HEK293 (cell line): ENCODE results near the gene RGS8.

Experiments used
- CTCF ChIA-PET: fragments of 350-600 bp; formaldehyde crosslinking; extraction: SDS; loops from one replicate; lab custom pipeline; 2021; ENCODE audit warnings: antibody characterized with exemption; lab: Yijun Ruan, JAX
- POLR2A ChIA-PET: fragments of 300-600 bp; formaldehyde crosslinking; extraction: SDS; loops from one replicate; lab custom pipeline; 2020; ENCODE audit warnings: antibody characterized with exemption, inconsistent platforms; lab: Yijun Ruan, JAX
- H3K27ac ChIP-seq: fragments of 200-500 bp; sonication (Bioruptor generic); 2 replicates; pipeline ENCODE4 v1.5.1; 2014; ENCODE audit warnings: low read depth, low read length, control low read depth, inconsistent platforms; ENCODE audit errors: extremely low read depth
- H3K36me3 ChIP-seq, 2 experiments: fragments of 200-500 bp in 1 of 2; sonication (Bioruptor generic) in 1 of 2; 1 replicate in 1 of 2; 2 replicates in 1 of 2; pipeline ENCODE4 v1.5.1; 2014 to 2017; ENCODE audit warnings: inconsistent platforms in 2 of 2, low read length in 2 of 2; ENCODE audit not compliant: control insufficient read depth in 2 of 2, insufficient read depth in 1 of 2
- H3K4me1 ChIP-seq: fragments of 200-500 bp; sonication (Bioruptor generic); 2 replicates; pipeline ENCODE4 v1.5.1; 2014; ENCODE audit warnings: mild to moderate bottlenecking, low read length, inconsistent platforms; ENCODE audit not compliant: control insufficient read depth, insufficient read depth
- H3K4me3 ChIP-seq: 2 replicates; pipeline ENCODE4 v1.5.1; 2011; ENCODE audit warnings: low read depth, mild to moderate bottlenecking, control low read depth, low read length, moderate library complexity
- H3K9me3 ChIP-seq: fragments of 200-500 bp; sonication (Bioruptor generic); 2 replicates; pipeline ENCODE4 v1.5.1; 2014; ENCODE audit warnings: low read depth, low read length, inconsistent platforms; ENCODE audit not compliant: control insufficient read depth, insufficient read depth
- BCL11A ChIP-seq: fragments of 450-650 bp; formaldehyde crosslinking; IDR thresholded peaks from 2 replicates; pipeline ENCODE4 v1.5.1; 2016; ENCODE audit warnings: low read depth, missing biosample characterization, missing genetic modification characterization
- EGR2 ChIP-seq: fragments of 450-650 bp; formaldehyde crosslinking; IDR thresholded peaks from 2 replicates; pipeline ENCODE4 v1.5.1; 2016; ENCODE audit warnings: low read depth, missing biosample characterization, missing genetic modification characterization
- REPIN1 ChIP-seq: fragments of 450-650 bp; formaldehyde crosslinking; IDR thresholded peaks from 2 replicates; pipeline ENCODE4 v1.5.1; 2017; ENCODE audit warnings: missing biosample characterization, missing genetic modification characterization, low read depth
- SALL2 ChIP-seq: fragments of 450-650 bp; formaldehyde crosslinking; IDR thresholded peaks from 2 replicates; pipeline ENCODE4 v1.5.0; 2017; ENCODE audit warnings: missing biosample characterization, mild to moderate bottlenecking, missing genetic modification characterization, borderline replicate concordance
- TCF7L2 ChIP-seq: IDR thresholded peaks from 2 replicates; pipeline ENCODE4 v1.6.1; 2011; ENCODE audit warnings: low read depth, mild to moderate bottlenecking, inconsistent platforms, low read length, moderate library complexity, borderline replicate concordance
- ZFP69B ChIP-seq: fragments of 450-650 bp; formaldehyde crosslinking; IDR thresholded peaks from 2 replicates; pipeline ENCODE4 v1.5.1; 2016; ENCODE audit warnings: missing biosample characterization, missing genetic modification characterization
- ZNF114 ChIP-seq: fragments of 450-650 bp; formaldehyde crosslinking; IDR thresholded peaks from 2 replicates; pipeline ENCODE4 v1.5.0; 2017; ENCODE audit warnings: missing biosample characterization, missing genetic modification characterization
- ZNF354C ChIP-seq: fragments of 450-650 bp; formaldehyde crosslinking; IDR thresholded peaks from 2 replicates; pipeline ENCODE4 v1.5.1; 2016; ENCODE audit warnings: missing biosample characterization, missing genetic modification characterization, low read depth, borderline replicate concordance
- TF ChIP-seq, protein P1 (sequence below): fragments of 450-650 bp; formaldehyde crosslinking; IDR thresholded peaks from 2 replicates; pipeline ENCODE4 v1.5.1; 2016; ENCODE audit warnings: missing biosample characterization, missing genetic modification characterization
- TF ChIP-seq, protein P2 (sequence below): fragments of 450-650 bp; formaldehyde crosslinking; IDR thresholded peaks from 2 replicates; pipeline ENCODE4 v1.5.1; 2017; ENCODE audit warnings: missing biosample characterization, missing genetic modification characterization
- TF ChIP-seq, protein P3 (sequence below): fragments of 450-650 bp; formaldehyde crosslinking; IDR thresholded peaks from 2 replicates; pipeline ENCODE4 v1.5.1; 2017; ENCODE audit warnings: missing biosample characterization, missing genetic modification characterization

The RGS8 gene, protein sequence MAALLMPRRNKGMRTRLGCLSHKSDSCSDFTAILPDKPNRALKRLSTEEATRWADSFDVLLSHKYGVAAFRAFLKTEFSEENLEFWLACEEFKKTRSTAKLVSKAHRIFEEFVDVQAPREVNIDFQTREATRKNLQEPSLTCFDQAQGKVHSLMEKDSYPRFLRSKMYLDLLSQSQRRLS

DNA sequence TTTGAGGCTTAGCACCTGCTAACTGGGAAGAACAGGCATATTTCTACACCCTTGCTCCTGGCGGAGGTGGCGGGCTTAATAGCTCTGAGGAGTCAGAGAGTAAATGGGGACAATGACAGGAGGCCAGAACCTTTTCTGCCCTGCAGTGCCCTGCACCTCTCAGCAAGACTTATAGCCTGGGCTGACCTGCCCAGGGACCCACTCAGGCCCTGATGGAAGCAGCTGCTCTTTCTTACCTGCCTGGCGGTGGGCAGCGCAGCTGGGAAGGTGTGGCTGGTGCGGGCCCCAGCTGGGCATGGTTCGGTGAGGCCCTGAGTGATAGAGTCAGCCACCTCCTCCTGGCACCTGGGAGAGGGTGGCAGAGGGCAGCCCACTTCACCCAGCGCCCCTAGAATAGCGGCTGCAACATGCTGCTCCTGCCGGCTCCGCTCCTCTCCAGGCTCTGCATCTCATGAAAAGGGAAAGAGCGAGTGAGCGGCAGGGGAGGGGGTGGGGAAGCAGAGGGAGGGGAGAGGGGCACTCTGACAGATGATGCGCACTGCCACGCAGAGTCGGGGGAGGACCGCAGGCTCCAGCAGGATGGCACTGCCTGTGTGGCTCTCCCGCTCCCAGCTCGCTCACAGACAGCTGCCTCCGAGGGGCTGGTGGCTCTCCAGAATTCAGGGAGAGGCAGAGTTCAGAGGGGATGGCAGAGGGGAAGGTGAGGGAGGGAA, at the start of gene RGS8:
TSS of gene RGS8 (minus strand) at position 472 of the 713 bp plus-strand sequence. CDS start 14,938 bp downstream, outside the sequence.
- ChIA-PET CTCF (interaction anchor here (0.7 kb wide), 1 partner anchor 27 kb away, joined by 3 read pairs; no protein-coding TSS in a partner anchor), POLR2A (interaction anchor here (0.8 kb wide), 1 partner anchor 22 kb away, joined by 5 read pairs; no protein-coding TSS in a partner anchor)

DNA sequence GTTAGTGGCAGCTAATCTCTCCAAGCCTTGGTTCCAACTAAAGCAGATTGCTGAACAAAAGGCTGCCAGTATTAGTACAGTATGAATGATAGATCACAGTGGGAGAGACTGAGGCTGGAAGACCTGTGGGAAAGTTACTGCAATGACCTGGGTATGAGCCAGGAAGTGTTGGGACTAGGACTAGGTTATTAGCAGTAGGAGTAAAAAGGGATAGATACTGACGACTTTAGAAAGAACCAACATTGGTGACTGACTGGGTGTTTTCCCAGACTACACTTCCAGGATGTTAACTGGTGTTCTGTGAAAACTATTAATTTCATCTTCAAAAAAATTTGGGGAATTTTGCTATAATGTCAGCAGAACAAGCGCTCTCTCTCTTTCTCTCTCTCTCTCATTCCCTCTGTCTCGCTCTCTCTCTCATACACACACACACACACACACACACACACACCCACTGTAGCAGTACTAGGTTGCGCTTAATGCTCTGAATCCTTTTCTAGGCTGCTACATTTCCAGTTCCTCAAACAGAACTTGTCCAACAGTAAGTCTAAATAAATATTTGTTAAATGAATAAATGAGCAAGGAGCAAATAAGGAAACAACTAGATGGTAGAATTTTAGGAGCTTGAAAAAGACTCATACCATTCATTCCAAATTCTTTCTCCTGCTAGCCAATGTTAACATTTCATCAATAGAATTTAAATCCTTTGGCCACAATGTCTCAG, 47.6 kb upstream of the RGS8 start:
- no peak overlapping the region for H3K27ac ChIP-seq
- TF ChIP-seq, protein P1, sequence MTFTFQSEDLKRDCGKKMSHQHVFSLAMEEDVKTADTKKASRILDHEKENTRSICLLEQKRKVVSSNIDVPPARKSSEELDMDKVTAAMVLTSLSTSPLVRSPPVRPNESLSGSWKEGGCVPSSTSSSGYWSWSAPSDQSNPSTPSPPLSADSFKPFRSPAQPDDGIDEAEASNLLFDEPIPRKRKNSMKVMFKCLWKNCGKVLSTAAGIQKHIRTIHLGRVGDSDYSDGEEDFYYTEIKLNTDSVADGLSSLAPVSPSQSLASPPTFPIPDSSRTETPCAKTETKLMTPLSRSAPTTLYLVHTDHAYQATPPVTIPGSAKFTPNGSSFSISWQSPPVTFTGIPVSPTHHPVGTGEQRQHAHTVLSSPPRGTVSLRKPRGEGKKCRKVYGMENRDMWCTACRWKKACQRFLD: no peak
- TF ChIP-seq, protein P2, sequence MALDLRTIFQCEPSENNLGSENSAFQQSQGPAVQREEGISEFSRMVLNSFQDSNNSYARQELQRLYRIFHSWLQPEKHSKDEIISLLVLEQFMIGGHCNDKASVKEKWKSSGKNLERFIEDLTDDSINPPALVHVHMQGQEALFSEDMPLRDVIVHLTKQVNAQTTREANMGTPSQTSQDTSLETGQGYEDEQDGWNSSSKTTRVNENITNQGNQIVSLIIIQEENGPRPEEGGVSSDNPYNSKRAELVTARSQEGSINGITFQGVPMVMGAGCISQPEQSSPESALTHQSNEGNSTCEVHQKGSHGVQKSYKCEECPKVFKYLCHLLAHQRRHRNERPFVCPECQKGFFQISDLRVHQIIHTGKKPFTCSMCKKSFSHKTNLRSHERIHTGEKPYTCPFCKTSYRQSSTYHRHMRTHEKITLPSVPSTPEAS (tag by site-specific recombination): 0 out of 2 replicates have a peak, but pooled peaks have one; percentile 27
- TF ChIP-seq, all 188 proteins: peak for 1
- CTCF ChIA-PET: interaction anchor here (0.6 kb wide), 1 partner anchor 70 kb away, joined by 3 read pairs; no protein-coding TSS in a partner anchor
- Histone ChIP-seq H3K4me1 (no peaks in the 10 kb centered on the region), H3K9me3 (no peaks in the 10 kb centered on the region), H3K4me3 (no peak overlapping the region), H3K36me3 (no peaks in the 10 kb centered on the region)
- POLR2A ChIA-PET: no interaction called here

More for the DNA sequence above, at the start of gene RGS8:
- H3K27ac ChIP-seq: no peak within 1 kb of the TSS
- no peak within 1 kb of the TSS for H3K4me3 ChIP-seq
- no peak for TF ChIP-seq ZFP69B
- no peak for TF ChIP-seq EGR2 (tag by site-specific recombination)
- TF ChIP-seq SALL2 (tag by site-specific recombination): no peak
- TF ChIP-seq, protein P1: no peak
- TF ChIP-seq, protein P3, sequence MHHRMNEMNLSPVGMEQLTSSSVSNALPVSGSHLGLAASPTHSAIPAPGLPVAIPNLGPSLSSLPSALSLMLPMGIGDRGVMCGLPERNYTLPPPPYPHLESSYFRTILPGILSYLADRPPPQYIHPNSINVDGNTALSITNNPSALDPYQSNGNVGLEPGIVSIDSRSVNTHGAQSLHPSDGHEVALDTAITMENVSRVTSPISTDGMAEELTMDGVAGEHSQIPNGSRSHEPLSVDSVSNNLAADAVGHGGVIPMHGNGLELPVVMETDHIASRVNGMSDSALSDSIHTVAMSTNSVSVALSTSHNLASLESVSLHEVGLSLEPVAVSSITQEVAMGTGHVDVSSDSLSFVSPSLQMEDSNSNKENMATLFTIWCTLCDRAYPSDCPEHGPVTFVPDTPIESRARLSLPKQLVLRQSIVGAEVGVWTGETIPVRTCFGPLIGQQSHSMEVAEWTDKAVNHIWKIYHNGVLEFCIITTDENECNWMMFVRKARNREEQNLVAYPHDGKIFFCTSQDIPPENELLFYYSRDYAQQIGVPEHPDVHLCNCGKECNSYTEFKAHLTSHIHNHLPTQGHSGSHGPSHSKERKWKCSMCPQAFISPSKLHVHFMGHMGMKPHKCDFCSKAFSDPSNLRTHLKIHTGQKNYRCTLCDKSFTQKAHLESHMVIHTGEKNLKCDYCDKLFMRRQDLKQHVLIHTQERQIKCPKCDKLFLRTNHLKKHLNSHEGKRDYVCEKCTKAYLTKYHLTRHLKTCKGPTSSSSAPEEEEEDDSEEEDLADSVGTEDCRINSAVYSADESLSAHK (tag by site-specific recombination): no peak
- 0 out of 2 replicates have a peak, but pooled peaks cover 3% of the 10 kb centered on the region for H3K4me1 ChIP-seq
- no peaks in the 10 kb centered on the region for H3K9me3 ChIP-seq
- no peaks in the 10 kb centered on the region for H3K36me3 ChIP-seq

DNA sequence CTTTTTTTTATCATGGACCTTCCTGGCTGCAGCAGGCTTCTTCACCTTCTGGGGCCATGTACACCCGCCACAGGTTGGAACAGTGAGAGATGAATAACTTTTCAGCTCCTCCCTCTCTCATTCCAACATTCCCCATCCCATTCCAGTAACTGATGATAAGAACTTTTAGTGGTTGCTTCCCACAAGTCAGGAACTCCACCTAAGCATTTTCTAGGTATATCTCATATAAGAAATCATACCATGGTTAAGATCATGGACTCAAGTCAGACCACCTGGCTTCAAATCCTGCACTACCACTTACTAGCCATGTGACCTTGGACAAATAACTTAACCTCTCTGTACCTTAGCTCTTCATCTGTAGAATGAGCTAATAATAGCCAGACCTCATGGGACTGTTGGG, 42.5 kb upstream of the RGS8 start:
- H3K27ac ChIP-seq: no peak overlapping the region
- H3K4me3 ChIP-seq: no peak overlapping the region
- no peaks in the 10 kb centered on the region for H3K36me3 ChIP-seq
- H3K4me1 ChIP-seq: no peaks in the 10 kb centered on the region
- CTCF ChIA-PET: interaction anchor here (0.6 kb wide), 1 partner anchor 141 kb away, joined by 4 read pairs; no protein-coding TSS in a partner anchor
- TF ChIP-seq ZNF114 (tag by site-specific recombination): no peak
- TF ChIP-seq BCL11A: no peak
- no peak for TF ChIP-seq ZNF354C (tag by site-specific recombination)
- TF ChIP-seq ZFP69B: no peak
- TF ChIP-seq TCF7L2: no peak
- no peak for TF ChIP-seq REPIN1
- POLR2A ChIA-PET: no interaction called here
- H3K9me3 ChIP-seq: no peaks in the 10 kb centered on the region
